A204.1 (cell line): ENCODE results near the gene EEIG1.
"Not testable (repeated sequence)": the region's sequence is repeated elsewhere in the genome, so short reads cannot be mapped to it uniquely, and the experiment has no call there.

Experiments used
- FAIRE-seq: peaks from 2 replicates; lab custom pipeline; 2012; peaks lifted over from hg19 to GRCh38; lab: Jason Lieb, UNC

Gene EEIG1

DNA sequence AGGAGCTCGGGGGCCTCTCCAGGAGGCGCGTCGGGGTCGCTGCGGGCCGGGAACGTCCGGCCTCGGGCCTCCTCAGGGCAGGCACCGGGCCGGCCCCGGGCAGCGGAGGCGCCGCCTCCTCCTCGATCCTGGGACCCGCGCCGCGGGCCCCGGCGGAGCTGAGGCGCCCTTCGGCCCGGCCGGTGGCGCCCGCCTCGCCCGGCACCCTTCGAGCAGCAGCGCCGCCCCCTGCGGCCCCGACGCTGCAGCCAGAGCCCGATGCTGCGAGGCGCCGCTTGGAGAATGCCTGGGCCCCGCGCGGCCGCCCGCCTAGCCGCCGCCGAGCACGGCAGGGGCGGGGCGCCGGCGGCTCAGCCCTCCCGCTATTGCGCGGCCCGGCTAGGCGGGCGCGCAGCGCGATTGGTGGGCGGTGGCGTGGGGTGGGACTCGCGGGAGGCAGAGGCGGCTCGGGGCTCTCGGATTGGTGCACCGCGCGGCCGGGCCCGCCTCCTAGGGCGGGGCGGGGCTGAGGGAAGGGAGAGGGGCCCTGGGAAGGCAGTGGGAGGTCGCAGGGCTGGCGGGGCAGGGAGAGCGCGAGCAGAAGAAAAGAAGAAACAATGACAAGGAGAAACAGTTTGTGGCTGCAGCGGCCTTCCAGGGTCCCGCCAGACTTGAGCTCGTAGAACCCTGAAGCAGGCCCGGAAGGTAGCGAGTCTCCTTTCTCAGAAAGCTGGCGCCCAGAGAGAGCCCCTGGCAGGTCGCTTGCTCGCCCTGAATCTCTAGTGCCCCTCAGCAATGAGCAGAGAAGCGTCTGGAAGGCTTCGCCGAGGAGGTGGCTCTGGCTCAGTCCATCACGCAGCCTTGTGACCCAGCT is at the start of gene EEIG1:
Gene EEIG1, minus strand, starts transcription at position 284 of the 853 bp plus-strand sequence. CDS start 852 bp downstream, outside the sequence.
- FAIRE-seq = no peak

DNA sequence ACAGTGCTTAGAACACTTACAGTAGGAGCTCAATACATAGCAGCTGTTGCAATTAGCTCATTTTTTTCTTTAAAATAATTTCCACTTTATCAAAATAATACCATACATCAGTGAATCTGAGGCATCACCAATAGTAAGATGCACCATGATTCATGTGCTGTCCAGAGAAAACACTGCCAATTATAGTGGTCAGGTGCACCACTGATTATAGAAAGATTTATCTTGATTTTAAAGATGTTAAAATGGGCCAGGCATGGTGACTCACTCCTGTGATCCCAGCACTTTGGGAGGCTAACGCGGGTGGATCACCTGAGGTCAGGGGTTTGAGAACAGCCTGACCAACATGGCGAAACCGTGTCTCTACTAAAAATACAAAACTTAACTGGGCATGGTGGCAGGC is 46.9 kb upstream of the EEIG1 start:
- FAIRE-seq = no peak

DNA sequence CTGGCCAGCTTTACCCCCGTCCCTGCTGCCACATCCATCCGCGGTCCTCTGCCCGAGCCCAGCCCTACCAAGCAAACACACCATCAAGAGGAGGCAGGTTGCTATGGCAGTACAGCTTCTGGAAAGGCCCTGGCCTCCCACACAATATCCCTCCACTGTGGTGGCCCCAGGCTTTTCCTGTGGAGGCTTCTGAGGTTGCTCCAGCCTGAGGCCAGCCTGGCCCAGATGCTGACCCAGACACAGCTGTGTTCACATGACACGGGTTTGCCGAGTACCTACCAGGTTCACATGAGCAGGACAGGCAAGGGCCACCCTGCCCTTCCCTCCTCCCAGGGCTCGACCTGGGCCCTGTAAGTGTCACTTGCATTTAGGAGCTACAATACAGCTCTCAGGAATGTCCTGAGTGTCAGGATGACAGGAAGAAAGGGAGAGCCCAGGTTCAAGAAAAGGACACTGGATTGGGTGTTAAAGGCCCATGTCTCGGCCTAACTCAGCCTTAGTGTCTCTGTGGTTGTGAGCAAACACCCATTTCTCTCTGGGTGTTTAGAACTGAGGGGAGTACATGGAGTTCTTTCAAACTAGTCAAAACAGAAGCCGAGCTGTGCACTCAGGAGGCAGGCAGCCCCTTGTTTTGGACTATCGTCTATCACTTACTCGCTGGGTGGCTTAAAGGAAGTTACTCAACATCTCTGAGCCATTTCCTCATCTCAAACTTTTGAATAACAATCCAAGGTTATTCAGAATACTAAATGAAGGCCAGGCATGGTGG is 46.2 kb upstream of the EEIG1 start:
- FAIRE-seq = no peak

DNA sequence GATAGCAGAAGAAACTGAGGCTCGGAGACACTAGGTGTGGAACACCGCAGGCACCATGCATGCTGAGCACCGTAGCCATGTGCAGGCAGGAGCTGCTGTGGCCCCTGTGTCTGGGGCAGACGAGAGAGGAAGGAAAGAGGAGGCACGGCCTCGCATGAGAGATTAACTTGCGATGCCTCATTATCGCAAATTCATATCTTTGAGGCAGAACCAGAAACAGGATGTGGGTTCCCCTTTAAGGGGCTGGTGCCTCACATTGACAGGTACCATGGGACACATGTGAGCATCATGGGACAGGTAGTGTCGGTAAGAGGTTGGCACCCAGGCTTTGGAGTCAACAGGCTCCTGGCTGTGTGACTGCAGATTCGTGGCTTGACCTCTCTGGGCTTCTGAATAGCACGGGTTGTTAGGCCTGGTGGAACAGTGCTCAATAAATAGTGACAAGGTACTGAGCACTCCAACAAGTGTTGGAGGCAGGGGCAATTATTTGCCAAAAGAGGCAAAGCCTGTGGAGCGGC is 45.5 kb upstream of the EEIG1 start:
- no peak for FAIRE-seq

DNA sequence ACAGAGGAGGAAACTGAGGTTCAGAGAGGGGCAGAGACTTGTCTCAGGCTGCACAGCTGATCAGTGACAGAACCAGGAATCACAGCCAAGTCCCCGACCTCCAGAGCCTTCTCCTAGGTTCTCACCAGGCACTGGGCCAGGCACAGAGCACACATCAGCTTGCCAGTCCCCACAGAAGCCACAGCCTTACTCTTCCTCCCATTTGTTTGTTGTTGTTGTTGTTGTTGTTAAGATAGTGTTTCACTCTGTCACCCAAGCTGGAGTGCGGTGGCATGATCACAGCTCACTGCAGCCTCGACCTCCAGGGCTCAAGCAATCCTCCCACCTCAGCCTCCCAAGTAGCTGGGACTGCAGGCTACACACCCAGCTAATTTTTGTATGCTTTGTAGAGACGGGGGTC is 44.9 kb upstream of the EEIG1 start:
- no peak for FAIRE-seq

DNA sequence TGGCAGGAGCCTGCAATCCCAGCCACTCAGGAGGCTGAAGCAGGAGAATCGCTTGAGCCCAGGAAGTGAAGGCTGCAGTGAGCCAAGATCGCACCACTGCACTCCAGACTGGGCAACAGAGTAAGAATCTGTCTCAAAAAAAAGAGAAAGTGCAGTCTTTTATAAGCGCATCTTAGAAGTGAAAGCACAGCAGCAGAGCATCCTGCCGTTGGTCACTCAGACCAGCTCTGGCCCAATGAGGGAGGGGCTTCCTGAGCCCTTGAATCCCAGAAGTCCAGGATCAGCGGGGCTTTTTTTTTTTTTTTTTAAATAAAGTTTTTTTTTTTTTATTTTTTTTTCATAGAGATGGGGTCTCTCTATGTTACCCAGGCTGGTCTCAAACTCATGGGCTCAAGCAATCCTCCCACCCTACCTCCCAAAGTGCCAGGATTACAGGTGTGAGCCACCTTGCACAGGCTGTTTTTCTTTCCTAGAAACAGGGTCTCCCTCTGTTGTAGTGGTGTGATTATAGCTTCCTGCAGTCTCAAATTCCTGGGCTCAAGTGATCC is 44.0 kb upstream of the EEIG1 start:
- no peak for FAIRE-seq

DNA sequence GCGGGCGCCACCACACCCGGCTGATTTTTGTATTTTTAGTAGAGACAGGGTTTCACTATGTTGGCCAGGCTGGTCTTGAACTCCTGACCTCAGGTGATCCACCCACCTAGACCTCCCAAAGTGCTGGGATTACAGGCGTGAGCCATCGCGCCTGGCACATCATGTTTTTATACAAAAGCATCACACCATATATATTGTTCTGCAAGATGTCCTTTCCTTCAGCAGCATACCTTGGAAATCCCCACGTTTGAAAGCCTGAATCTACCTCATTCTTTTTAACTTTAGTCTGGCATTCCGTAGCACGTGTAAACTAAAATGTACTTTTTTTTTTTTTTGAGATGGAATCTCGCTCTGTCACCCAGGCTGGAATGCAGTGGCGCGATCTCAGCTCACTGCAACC is 42.9 kb upstream of the EEIG1 start:
- not testable (repeated sequence) for FAIRE-seq

DNA sequence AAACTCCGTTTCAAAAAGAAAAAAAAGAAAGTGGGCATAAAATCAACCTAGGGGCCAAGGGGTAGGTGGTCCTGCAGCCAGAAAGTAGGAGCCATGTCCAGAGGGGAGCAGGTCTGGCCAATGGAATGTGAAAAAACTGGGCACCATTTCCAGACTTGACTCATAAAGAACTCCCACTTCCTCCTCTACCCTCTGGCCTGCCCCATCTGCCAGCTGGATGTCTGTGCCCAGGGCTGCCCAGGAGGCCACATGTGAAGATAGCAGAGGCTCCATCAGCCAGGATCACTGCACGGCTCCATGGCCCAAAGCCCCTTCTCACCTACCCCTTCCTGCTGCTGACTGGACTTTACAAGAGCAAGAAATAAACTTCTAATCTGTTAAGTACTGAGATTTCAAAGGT is 42.1 kb upstream of the EEIG1 start:
- no peak for FAIRE-seq

DNA sequence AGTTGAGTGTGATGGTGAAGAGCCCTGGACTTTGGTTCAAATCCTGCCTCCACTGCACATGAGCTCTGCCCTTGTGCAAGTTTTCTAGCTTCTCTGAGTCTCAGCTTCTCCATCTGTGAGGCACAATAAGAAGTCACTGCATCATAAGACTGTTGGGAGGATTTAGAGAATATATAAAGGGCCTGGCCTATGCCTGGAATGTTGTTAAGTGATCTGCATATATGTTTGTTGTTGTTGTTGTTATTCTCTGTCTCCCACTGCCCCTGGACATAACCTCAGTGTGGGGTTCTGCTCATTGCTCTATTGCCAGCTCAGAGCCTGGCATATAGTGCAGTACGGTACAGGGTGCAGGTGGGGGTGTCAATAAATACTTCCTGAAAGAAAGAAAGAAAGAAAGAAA is 40.3 kb upstream of the EEIG1 start:
- FAIRE-seq = no peak

DNA sequence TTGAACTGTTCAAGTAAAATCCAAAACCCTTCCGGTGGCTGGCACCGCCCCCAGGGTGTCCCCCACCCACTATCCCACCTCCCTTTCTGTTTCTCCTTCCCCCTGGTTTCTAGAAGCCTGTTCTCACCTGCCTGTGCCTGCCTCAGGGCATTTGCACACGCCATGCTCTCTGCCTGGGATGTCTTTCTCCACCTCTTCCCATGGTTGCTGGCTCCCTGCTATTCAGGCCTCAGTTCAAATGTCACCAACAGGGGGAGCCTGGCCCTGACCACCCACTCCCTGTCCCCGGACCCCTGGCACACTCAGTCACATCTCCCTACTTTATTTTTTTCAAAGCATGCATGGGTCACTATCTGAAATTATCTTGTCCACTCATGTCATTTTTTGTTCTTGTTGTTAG is 39.9 kb upstream of the EEIG1 start:
- no peak for FAIRE-seq

DNA sequence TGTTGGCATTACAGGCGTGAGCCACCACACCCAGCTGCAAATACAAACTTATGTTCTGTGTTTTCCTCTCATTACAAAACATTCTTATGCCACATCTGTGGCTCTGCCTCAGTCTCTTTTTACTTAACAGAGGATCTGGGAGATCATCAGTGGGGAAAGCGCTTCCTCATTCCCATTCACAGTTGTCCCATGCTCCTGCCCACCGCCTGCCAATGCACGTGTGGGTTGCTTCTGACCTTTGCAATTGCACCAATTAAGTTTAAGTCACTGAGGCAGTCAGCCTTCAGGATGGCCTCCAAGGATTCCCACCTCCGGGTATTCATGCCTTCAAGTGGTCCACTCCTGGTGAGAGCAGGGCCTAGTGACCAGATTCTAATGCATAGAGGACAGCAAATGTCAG is 34.9 kb upstream of the EEIG1 start:
- FAIRE-seq = no peak

DNA sequence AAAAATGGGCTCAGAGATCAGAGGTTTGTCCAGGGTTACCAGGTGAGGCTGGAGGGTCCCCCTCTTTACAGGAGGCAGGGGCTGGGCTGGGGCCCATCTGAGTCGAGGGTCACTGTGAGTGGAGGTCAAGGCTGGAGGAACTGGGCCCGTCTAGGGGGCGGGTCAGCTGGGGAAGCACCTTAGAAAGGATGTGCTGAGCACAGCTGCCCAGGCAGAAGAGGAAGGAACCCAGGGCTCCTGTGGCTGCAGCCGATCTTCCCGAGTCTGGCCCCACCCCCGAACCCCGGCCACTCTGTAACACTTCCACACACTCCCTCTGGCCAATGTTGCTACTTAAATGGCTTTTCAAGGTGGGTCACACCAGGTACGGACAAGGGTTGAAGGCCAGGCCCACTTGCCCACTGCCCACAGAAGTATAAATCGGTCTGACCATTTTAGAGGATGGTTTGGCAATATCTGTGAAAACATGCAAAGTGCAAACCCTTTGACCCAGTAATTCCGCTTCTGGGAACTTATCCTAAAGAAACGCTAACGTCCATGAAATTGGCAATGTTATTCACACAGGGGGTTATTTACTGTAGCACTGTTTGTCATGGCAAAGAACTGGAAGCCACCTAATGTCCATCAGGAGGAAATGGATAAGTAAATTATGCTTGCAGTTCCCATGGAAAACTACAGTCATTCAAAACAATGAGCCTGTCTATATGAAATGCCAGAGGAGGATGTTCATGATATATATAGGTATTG is 30.5 kb upstream of the EEIG1 start:
- FAIRE-seq = no peak

DNA sequence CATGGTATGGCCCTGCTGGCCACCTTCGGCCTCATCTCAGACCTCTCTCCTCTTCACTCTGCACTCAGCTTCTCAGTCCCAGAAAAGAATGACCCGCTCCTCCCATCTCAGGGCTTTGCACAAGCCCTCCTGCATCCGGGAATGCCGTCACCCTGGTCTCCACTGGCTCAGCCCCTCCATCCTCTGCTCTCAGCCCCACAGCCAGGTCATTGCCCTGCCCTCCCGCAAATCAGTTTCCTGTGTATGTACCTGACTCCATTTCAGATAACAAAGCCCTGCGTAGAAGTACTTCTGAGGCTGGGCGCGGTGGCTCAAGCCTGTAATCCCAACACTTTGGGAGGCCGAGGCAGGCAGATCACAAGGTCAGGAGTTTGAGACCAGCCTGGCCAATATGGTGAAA is 28.9 kb upstream of the EEIG1 start:
- no peak for FAIRE-seq

DNA sequence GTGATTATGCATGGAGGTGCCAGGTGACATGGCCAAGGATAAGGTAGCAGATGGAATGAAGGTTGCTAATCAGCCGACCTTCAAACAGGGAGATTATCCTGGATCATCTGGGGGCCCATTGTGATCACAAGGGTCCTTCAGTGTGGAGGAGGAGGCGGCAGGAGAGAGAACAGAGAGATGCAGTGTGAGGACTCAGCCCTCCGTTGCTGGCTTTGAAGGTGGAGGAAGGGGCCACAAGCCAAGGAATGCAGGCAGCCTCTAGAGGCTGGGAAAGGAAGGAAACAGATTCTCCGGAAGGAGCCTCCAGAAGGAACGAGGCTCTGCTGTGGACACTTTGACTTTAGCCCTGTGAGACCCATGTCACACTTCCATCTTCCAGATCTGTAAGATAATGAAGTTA is 27.4 kb upstream of the EEIG1 start:
- no peak for FAIRE-seq

DNA sequence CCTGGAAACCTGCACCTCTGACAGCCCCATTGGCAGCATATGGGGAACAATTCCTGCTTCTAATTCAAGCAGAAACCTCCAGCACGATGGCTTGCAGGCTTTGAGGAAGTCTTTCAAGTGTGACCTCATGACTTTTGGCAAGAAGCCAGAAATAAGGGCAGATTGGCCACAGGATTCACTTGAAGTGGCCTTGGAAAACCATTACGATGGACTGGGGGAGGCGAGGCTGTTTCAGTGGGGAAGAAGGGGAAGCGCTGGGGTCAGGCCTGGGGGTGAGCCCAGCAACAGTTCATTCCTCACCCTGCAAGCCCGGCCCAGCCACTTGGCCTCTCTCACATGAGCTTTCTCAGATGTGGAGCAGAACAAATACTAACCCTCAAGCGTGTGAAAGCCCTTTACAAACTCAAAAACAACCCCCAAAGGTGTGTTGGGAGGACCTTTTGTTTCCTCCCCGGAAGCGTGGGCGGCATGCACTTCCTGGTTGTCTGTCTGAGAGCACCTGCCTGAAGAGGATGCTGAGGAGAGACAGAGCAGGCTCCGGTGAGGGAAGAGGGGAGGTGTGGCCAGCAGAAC is 26.9 kb upstream of the EEIG1 start:
- no peak for FAIRE-seq

DNA sequence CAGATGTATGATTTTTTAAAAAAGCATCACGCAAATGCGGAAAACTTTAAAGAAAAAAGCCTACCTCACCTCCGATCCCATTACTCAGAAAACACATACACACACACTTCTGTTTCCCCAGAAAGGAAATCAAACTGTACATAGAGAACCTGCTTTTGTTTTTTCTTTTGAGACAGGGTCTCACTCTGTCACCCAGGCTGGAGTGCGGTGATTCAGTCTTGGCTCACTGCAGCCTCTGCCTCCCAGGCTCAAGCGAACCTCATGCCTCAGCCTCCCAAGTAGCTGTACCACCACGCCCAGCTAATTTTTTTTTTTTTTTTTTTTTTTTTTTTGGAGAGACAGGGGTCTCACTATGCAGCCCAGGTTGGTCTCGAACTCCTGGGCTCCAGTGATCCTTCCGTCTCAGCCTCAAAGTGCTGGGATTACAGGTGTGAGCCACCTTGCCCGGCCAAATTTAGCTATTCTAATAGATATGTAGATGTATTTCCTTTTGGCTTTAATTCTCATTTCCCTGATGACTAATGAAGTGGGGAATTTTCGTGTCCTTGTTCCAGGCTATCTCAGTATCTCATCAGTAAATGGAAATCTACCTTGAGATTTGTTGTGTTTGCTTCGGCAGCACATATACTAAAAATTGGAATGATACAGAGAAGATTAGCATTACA is 25.7 kb upstream of the EEIG1 start:
- FAIRE-seq = no peak

DNA sequence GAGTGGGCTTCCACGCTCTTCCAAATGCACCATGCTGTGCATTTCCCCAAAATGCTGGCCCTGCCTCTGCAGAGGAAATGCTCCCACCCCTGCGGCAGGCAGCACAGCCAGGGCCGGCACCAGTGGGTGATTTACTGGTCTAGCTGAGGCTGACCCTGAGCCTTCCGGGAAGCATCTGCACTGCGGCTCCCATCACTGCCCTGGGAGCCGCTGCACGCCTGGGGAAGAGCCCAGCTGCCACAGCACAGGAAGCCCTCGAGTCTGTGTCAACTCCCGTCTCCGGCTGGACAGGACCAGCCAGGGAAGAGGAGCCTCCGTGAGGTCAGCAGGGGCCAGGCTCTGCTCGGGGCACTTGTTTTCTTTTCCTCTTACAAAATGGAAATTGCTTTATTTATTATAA is 25.1 kb upstream of the EEIG1 start:
- no peak for FAIRE-seq

DNA sequence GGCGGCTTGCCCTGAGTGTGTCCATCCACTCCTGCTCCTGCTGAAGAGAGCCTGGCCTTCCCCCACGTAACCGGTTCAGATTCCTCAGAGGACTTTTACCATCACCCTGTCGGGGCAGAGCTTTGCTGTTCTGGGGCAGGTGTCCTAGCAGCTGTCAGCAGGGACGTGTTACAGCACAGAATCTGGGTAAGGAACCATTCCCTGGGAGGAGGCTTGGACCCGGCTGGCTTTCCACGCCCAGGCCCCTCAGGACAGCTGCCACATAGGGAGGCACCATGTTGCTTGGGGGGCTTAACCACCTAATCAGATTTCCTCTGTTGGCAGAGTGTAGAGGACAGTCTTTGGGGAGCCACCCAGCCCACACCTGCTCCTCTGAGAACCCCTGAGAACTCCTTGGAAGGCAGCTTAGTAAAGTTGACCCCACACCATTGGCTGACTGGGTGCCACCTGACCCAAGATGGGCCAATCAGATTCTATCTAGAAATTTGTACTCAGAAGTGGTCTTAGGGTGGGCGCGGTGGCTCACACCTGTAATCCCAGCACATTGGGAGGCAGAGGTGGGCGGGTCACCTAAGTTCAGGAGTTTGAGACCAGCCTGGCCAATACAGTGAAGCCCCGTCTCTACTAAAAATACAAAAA is 23.3 kb upstream of the EEIG1 start:
- no peak for FAIRE-seq

DNA sequence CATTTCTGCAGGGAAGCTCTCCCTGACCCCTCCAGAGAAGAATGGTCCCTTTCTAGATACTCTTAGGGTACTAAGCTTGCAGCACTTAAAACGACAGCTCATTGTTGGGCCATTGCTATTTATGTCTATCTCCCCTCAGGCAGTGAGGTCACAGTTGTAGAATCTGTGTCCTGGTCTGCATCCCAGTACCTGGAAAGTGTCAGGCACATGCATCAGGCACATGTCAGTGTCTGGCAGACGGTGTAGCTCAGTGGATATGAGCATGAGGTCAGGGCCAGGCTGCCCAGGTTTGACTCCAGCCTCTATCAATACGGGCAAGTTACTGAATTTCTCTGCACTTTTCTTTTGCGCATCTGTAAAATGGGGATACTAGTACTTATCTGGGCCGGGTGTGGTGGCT is 22.2 kb upstream of the EEIG1 start:
- FAIRE-seq = no peak

DNA sequence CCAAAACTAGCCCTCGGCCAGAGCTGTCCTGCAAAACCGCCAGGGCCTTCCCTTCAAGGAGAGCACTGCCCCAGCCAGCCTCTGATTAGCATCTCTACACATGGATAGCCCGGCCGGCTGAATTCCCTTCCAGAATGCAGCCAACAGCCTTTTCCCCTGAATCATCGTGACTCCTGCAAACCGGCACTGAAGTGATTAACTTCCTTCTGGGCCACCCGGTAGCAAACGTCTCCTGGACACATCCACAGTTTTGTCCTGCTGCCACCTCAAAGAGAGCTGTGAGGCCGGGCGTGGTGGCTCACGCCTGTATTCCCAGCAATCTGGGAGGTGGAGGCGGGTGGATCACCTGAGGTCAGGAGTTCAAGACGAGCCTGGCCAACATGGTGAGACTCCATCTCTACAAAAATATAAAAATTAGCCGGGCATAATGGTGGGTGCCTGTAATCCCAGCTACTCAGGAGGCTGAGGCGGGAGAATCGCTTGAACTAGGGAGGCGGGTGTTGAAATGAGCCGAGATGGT is 21.1 kb upstream of the EEIG1 start:
- FAIRE-seq = no peak
